Measurements from ENCODE around the gene DNAJC4.

GRCh38 chr11:64208086-64208795, 22.1 kb upstream of the DNAJC4 start:
- TF ChIP-seq CTCF (IDR thresholded peaks at IDR 0.05), result no peak
- TF ChIP-seq POLR2AphosphoS5 (IDR thresholded peaks at IDR 0.05), result no peak
- TF ChIP-seq POLR2A (IDR thresholded peaks at IDR 0.05), result no peak
